NCI-H460 (cell line): ENCODE measurements around the gene ZNF860. TPM values are rescaled to one million over a fixed set of nuclear protein-coding genes. Genes with fewer than 3 reads are reported as not detected.
A peak's percentile ranks its signal among the peaks of the same experiment; 100 is the strongest.
"Not testable (repeated sequence)": the region's sequence is repeated elsewhere in the genome, so short reads cannot be mapped to it uniquely, and the experiment has no call there.

Experiments used
- DNase-seq: peaks from one replicate; pipeline ENCODE4 v3.0.0-alpha.2; 2016; ENCODE audit warnings: low read depth; ENCODE audit errors: extremely low read depth
- total RNA-seq: library from RNA; depleted of rRNA; stranded (reverse); fragments of >200 nt; shearing (Covaris generic); gene quantifications from 2 replicates; pipeline ENCODE4 v1.2.3, GENCODE V29; 2014

Gene ZNF860
- total RNA-seq, 1 experiment from 2014 or later = 0.10 TPM

- not testable (repeated sequence) for DNase-seq
Measured at GRCh38 chr3:31992995-31993394, 11.4 kb downstream of the ZNF860 start.

GRCh38 chr3:31993843-31994242 lies 12.3 kb downstream of the ZNF860 start:
- no peak for DNase-seq

GRCh38 chr3:31995026-31995425 lies 13.5 kb downstream of the ZNF860 start:
- not testable (repeated sequence) for DNase-seq

- DNase-seq = no peak
Measured at GRCh38 chr3:31996195-31996594, 14.6 kb downstream of the ZNF860 start.

- DNase-seq = no peak
Measured at GRCh38 chr3:31997500-31997899, 15.9 kb downstream of the ZNF860 start.

GRCh38 chr3:31999907-32000439 lies 18.4 kb downstream of the ZNF860 start:
- DNase-seq = no peak

GRCh38 chr3:32000877-32001276 lies 19.3 kb downstream of the ZNF860 start:
- DNase-seq = no peak

- DNase-seq = no peak
Measured at GRCh38 chr3:32002561-32003368, 21.2 kb downstream of the ZNF860 start.

GRCh38 chr3:32003380-32003779 lies 21.8 kb downstream of the ZNF860 start:
- no peak for DNase-seq

- no peak for DNase-seq
Measured at GRCh38 chr3:32004113-32004765, 22.7 kb downstream of the ZNF860 start.

- DNase-seq = no peak
Measured at GRCh38 chr3:32009101-32009500, 27.6 kb downstream of the ZNF860 start.

- DNase-seq = no peak
Measured at GRCh38 chr3:32009957-32010356, 28.4 kb downstream of the ZNF860 start.

- DNase-seq = not testable (repeated sequence)
Measured at GRCh38 chr3:32010699-32011098, 29.1 kb downstream of the ZNF860 start.

- DNase-seq = not testable (repeated sequence)
Measured at GRCh38 chr3:32015638-32016037, 34.1 kb downstream of the ZNF860 start.

GRCh38 chr3:32017286-32017685 lies 35.7 kb downstream of the ZNF860 start:
- DNase-seq = no peak

GRCh38 chr3:32018757-32019564 lies 37.4 kb downstream of the ZNF860 start:
- DNase-seq = peak; percentile 31

- DNase-seq = no peak
Measured at GRCh38 chr3:32021155-32021554, 39.6 kb downstream of the ZNF860 start.

GRCh38 chr3:32021748-32022147 lies 40.2 kb downstream of the ZNF860 start:
- no peak for DNase-seq

GRCh38 chr3:32022947-32023346 lies 41.4 kb downstream of the ZNF860 start:
- DNase-seq = no peak

- DNase-seq = no peak
Measured at GRCh38 chr3:32026593-32026992, 45.0 kb downstream of the ZNF860 start.

- no peak for DNase-seq
Measured at GRCh38 chr3:32037932-32038267, 56.4 kb downstream of the ZNF860 start.
